Measurements from ENCODE around the gene FOXP4.

The FOXP4 gene

DNA sequence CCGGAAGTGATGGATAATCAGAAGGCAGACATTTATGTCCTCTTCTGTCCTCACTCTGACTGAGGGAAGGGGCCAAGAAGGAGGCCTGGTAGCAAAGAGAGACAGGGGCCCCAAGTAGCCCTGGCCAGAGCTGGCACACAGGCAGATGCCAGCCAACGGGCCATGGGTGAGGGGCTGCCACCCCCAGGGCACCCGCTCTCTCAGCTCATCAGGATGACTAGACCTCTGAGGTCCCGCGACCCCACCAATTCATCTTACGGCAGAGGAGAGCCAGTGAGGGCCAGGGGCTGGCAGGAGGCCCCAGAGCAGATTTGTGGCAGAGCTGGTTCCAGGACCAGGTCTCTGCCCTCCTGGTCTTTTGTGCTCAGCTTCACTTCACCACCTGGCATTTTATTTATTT is 49.0 kb downstream of the FOXP4 start:
- H3K27ac ChIP-seq, result no peak overlapping the region
- no peak for DNase-seq (ENCODE audit: low read depth, low spot score)

DNA sequence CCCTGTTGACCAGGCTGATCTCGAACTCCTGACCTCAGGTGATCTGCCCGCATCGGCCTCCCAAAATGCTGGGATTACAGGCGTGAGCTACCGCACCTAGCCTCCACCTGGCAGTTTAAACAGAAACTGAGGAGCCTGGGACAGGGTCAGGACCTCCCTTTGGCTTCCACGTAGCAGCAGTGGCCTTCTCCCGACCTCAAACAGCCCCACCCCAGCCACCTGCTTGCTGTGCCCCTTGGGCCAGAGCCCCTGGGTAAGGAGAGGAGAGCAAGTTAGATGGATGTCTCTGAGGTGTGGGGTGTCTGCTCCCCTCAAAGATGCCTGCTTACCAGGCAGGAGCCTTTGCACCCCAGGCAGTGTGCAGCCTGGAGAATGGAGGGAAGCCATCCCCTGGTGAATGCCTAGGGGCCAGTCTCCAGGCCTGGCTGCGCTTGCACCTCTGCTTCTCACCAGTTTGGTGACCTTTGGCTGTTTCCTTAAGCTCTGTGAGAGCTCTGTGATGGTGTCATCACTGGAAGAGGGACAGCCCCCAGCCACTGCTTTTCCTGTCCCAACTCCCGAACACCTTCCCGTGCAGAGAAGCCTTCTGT is 50.0 kb downstream of the FOXP4 start:
- no peak overlapping the region for H3K27ac ChIP-seq
- no peak for DNase-seq (ENCODE audit: low read depth, low spot score)

DNA sequence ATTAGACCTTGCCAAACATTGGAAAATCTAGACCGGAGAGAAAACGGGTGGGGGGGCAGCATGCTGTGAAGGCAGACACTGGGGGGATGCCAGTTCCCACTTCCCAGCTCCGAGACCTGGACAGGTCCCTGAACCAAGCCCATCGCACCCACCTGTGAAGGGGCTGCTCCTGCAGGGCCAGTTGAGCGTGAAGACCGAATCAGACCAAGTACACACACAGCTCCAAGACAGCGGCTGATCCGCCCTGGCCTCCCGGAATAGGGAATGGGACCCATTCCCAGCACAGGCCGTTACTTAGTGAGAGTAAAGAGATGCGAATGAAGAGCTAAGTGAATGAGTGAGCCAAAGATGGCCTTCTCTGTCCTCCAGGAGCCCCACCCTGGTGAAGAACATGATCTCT is 50.6 kb downstream of the FOXP4 start:
- no peak for DNase-seq (ENCODE audit: low read depth, low spot score)

DNA sequence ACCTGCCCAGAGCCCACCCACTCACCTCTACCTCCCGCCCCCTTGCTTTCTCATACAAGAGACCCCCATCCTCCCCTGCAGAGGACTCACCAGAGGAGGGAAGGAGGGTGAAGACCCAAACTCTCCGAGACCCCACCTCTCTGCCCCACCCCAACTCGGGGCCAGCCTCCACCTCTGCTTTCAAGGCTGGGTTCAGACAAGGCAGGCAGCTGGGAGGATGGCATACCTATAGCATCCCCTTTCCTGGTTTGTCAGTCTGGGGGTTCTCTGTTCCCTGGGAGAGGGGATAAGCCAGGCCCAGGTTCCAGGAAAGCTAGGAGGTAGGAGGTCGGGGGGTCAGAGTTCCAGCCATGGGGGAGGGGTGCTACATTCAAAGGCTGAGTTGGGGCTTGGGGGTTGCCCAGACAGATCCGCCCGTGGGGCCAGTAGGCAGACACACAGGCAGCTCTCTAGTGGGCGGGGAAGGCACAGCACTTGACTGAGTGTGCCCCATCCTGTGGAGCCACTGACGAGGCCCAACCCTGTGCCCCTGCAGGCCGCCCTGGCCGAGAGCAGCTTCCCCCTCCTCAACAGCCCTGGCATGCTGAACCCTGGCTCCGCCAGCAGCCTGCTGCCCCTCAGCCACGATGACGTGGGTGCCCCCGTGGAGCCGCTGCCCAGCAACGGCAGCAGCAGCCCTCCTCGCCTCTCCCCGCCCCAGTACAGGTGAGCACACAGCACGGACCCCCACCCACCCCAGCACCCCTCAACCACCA is 51.2 kb downstream of the FOXP4 start:
- H3K27ac ChIP-seq, result no peak overlapping the region
- no peak for DNase-seq (ENCODE audit: low read depth, low spot score)

More for the DNA sequence above, 50.6 kb downstream of the FOXP4 start:
- no peak overlapping the region for H3K27ac ChIP-seq

DNA sequence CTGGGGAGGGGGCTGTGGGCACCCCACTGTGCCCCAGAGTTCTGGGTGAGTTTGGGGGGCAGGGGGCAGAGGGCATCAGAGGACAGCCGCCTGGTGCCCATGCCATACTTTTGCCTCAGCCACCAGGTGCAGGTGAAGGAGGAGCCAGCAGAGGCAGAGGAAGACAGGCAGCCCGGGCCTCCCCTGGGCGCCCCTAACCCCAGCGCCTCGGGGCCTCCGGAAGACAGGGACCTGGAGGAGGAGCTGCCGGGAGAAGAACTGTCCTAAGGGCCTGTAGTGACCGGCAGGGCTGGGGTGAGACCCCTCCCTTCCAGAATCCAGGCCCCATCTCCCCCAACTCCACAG is 52.5 kb downstream of the FOXP4 start:
- H3K27ac ChIP-seq, result no peak overlapping the region
- DNase-seq (ENCODE audit: low read depth, low spot score), result no peak

DNA sequence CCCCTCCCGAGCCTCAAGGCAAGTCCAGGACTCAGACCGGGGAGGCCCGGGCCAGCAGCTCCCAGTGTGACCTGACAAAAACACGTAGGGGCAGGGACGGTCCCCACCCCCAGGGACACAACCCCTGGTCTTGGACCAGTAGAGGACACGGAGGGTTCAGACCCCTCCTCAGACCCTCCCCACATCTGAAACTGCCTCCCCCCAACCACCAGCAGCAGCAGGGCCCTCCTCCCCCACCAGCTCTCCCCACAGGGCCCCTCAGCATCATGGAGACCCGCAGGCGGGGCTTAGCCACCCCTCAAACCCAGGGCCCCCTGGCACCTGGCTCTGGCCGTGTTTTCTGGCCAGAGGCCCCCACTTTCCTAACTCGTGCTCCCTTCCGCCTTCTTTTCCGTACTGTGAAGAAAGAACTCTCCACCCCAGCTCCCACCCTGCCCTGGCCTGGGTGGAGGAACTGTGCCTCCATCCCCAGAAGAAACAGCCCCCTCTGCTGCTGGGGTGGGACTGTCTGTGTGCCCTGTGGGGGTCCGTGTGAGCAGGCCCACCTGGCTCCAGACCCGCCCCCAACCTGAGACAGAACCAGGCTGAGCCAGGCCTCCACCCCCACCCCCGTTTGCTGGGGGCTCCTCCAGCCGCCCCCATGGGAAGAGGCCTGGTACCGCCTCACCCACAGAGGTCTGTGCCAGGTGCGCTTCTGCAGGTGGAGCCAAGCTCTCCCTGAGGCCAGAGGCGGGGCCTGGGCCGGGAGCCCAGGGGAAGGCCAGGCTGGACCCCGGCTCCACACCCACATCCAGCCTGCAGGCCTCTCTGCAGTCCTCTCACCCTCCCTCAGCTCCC is 53.1 kb downstream of the FOXP4 start:
- no peak for DNase-seq (ENCODE audit: low read depth, low spot score)
- H3K27ac ChIP-seq, result no peak overlapping the region

DNA sequence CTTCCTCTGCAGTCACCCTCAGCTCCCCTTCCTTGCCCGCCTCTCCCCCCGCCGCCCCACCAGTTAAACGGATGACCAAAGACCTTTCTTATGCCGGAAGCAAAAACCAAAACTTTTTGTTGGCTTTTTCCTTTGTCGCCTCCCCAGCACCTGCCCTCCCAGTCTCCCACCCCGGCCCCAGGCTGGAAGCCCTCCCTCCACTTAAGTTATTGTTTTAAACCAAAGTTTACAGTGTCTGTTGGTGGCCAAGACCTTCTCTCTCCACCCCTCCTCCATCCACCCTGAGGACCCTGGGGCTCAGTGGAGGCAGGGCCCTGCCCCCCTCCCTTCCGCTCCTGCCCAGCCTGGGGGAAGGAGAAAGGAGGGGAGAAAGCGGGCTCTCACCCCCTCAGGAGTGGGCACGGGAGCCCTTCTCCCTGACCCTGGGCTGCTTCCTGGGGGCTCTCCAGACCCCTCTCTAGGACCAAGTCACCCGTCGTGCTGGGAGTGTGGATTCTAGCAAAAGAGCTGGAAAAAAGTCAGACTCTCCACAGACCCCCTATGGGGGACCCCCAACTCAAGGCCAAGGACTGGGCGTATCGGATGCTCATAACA is 53.8 kb downstream of the FOXP4 start:
- H3K27ac ChIP-seq, result no peak overlapping the region
- no peak for DNase-seq (ENCODE audit: low read depth, low spot score)

DNA sequence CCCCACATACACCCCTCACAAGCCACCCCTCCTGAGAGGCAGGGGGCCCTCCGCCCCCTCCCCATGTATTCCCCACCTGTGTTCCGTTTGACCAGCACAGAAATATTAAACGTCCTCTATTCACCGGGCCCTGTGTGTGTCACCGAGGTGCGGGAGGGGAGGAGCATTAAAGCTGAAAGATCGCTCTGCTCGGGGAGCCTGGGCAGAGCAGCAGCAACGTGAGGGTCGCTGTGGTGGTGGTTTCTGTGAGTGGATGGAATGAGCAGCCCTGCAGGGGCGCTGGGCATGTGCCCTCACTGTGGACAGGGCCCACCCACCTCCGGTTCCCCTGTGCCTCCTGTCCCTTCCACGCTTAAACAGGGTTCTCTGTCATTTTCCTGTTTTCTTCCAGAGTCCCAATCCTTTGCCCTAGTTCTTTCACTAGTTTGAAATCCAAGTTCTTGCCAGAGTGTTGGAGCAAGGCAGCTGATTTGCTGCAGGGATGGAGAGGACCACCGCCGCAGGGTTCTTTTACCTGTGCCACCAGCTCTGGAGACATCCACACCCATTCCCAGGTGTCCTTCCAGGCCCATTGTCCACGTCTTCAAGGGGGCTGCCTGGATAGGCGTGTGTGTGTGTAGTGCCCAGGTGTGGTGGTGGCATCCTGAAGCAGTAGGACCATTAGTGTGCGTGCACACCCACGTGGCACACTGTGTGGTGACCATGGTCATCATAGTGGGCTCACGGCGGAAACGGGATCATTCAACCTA is 54.5 kb downstream of the FOXP4 start:
- DNase-seq (ENCODE audit: low read depth, low spot score), result no peak
- H3K27ac ChIP-seq, result no peak overlapping the region

DNA sequence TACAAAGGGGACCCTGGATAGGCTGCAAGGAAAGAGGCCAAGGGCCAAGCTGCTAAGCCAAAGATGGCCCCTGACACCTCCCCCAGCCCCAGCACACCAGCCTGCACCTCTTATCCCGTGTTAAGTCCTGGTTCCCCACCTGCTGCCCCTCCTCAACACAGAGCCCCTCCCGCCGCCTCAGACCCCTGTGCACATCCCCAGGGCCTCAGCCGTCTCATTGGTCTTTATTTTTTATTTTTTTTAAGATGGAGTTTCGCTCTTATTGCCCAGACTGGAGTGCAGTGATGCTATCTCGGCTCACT is 55.0 kb downstream of the FOXP4 start:
- H3K27ac ChIP-seq, result no peak overlapping the region
- DNase-seq (ENCODE audit: low read depth, low spot score), result no peak

DNA sequence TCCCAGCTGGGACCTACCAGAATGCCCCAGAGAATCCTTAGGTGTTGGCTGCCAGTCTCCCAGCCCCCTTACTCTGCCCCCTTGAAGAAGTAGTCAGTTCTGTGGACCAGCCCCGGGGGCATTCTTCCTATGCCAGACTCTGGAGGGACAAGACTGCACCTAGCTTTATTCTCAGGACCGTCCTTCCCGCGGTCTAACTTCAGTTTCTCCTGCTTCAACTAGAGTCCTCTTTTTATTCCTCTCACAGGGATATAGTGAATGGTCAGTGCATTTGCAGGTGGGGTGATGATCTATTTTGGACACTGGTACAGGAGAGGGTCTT is 56.2 kb downstream of the FOXP4 start:
- H3K27ac ChIP-seq, result no peak overlapping the region
- no peak for DNase-seq (ENCODE audit: low read depth, low spot score)

DNA sequence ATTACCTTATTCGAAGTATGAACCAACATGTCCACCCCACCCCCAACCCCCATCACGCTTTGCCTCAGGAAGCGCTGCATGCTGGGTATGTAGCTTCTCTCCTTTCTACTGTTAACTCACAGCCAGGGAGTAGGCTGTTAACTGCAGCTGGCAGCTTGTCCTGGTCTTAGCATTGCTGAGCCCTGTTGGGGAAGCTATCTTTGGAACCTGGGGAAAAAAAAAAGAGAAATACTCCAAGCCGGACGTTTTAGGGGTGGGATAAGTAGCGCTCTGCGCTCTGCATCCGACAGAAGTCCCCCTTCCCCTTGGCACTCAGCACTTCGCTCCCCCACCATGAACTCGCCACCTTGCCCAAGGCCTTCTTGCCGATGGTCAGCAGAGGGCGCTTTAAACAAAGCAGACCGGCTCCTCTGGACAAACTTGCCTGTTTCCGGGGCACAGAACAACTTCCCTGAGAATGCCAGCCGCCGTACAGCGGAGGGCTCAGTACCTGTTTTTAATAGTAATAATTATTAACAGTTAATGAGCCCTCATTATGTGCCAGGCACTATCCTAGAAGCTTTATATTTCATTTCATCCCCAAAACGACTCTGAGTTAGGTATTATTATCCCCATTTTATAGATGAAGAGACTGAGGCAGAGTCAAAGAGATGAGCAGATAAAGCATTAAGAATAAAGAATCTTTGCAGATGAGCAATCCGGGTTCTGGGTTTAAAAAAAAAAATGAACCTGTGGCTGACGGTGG is 56.9 kb downstream of the FOXP4 start:
- no peak overlapping the region for H3K27ac ChIP-seq
- peak; percentile 29 for DNase-seq (ENCODE audit: low read depth, low spot score)

DNA sequence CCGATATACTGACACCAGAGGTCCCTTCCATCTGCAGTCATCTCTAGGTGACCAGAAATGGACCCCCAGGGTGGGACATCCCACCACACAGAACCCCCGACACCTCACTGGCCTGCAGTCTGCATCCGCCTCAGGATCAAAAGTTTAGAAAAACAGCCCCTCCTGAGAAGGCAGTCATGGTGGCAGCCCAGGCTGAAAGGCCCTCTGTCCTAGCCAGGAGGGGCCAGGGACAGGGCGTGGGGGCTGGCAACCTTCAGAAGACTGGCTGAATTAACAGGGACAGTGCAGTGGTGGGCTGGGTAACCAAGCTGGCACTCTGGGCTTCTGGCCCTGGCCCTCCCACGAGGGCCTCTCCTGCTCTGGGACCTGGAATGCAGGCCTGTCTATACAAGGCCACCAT is 57.8 kb downstream of the FOXP4 start:
- H3K27ac ChIP-seq, result no peak overlapping the region

DNA sequence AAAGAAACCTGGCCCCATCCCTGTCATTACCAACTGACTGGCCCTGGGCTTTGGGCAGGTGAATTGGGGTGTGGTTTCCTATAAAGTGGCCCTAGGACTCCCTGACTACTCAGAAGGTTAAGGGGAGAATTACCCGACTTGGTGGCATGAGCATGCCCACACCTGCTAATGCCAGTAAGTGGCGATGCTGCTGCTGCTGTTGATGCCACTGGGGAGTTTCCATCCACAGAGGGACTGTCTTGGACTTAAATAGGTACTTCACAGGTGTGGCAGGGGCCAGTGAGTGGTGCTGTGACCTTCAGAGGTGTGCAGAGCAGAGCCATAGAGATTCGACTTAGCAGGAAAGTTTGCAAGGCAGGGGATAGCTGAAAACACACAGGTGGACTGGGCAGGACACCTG is 59.5 kb downstream of the FOXP4 start:
- DNase-seq (ENCODE audit: low read depth, low spot score), result no peak
- no peak overlapping the region for H3K27ac ChIP-seq

More for the DNA sequence above, 57.8 kb downstream of the FOXP4 start:
- DNase-seq (ENCODE audit: low read depth, low spot score), result no peak

DNA sequence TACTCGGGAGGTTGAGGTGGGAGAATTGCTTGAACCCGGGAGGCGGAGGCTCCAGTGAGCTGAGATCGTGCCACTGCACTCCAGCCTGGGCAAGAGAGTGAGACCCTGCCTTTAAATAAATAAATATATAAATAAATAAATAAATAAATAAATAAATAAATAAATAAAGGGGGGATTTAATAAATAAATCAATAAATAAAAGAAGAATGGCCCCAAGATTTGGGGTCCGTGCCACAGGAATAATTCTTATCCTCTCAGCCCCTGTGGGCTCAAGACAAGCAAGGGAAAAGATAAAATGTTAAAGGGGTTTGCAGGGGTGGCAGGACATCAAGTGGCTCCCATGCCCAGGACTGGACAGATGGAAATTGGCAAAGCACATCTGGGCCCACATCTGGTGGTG is 60.9 kb downstream of the FOXP4 start:
- no peak overlapping the region for H3K27ac ChIP-seq
- DNase-seq (ENCODE audit: low read depth, low spot score), result no peak

DNA sequence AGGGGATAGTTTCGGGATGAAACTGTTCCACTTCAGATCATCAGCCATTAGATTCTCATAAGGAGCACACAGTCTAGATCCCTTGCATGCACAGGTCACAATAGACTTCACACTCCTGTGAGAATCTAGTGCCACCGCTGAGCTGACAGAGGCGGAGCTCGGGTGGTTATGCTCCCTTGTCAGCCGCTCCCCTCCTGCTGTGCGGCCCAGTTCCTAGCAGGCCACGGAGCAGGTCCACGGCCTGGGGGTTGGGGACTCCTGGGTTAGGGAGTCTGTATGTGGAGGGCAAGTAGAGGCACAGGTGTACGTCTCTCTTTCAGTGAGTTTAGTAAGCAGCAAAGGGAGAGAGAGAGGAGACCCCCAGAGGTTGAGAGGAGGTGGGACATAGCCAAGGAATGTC is 61.6 kb downstream of the FOXP4 start:
- no peak overlapping the region for H3K27ac ChIP-seq
- no peak for DNase-seq (ENCODE audit: low read depth, low spot score)

DNA sequence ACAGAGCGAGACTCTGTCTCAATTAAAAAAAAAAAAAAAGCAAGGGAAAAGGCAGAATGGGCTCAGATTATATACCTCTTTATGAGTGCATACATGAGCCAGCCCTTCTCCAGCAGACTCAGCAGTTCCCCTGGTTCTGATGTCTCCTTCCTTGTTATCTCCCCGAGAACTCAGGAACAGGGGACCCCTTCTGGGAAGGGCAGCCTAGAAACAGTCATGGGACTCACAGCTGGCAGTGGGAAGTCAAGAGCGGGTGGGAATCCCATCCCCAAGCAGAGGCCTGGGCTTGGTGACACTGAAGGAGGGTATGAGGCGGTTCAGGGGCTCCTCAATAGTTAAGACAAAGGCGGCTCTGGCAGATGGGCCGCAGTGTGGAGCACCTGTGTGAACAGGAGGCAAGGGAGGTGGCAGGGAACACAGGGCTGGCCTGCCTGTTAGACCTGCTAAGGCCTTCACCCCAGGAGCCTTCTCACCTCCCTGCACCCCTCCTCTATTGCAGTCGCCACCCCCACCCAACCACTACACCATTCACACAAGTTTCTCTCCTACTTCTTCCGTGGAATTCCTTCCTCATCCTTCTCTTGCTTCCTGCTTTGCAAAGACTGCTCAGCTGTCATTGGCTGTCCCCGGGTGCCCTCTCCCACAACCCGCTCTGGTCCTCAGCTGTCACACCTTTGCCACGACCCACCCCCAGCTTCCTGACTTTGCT is 62.4 kb downstream of the FOXP4 start:
- DNase-seq (ENCODE audit: low read depth, low spot score), result no peak
- no peak overlapping the region for H3K27ac ChIP-seq

DNA sequence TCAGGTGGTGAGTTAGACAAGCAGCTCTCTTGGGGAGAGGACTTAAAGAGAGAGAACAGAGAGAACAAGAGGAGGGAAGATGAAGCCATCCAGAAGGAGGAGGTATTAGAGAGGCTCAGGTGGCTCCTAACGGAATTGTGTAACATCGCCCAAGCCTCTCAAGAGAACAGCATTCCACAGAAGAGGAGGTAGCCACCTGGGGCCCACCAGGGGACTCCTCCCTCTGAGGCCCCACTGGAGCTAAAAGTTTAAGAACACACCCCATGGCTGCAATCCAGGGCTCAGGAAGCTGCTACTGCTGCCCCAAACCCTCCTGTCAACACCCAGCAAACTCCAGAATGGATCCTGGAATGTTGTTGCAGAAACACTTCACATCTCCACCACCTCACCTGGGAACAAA is 68.5 kb downstream of the FOXP4 start:
- no peak for DNase-seq (ENCODE audit: low read depth, low spot score)
- H3K27ac ChIP-seq, result no peak overlapping the region

DNA sequence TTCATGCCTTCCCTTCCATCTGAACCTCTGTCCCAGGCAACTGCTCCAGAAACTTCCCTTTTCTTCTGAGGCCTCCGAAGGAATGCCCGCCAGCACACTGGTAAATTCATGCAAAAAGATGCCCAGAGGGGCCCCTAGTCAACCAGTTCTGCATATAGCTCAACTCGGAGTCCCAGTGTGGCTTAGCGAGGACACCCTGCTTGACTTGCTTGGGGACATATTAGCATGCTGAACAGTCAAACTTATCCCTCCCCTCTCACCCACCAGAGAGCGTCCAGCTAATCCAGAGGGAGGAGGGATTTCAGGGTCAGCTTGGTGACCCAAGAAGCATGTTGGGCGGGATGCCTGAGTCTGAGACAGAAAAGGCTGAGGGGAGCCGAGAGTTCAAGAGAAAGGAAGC is 69.1 kb downstream of the FOXP4 start:
- DNase-seq (ENCODE audit: low read depth, low spot score), result no peak
- no peak overlapping the region for H3K27ac ChIP-seq

DNA sequence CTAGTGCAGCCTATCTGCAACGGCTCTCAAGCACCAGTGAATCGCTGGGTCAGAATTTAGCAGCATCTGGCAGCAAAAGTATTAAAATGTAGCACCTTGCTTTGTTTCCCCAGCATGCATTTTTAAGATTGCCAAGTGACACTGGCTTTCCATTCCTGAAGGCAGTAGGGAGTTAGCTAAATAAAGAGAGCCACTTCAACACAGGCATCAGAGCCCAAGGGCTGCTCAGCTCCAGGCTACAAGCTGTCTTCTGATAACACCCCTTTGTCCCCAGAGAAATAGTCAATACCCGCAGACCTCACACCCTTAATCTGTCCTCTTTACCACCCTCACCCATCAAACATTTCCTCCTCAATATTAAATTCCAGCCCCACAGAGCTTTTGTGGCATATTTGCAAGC is 72.4 kb downstream of the FOXP4 start:
- no peak for DNase-seq (ENCODE audit: low read depth, low spot score)
- H3K27ac ChIP-seq, result no peak overlapping the region
